Measurements from ENCODE around the gene CPNE4.

GRCh38 chr3:132017137-132017536 lies 17.7 kb downstream of the CPNE4 start:
- TF ChIP-seq POLR2A (IDR thresholded peaks at IDR 0.05) (no peak), CTCF (IDR thresholded peaks at IDR 0.05) (no peak)
